D341Med (cell line): ENCODE measurements around the gene ULK1.
"Not testable (repeated sequence)": the region's sequence is repeated elsewhere in the genome, so short reads cannot be mapped to it uniquely, and the experiment has no call there.

Experiments used
- DNase-seq: peaks from one replicate; pipeline ENCODE4 v3.0.0; 2012; ENCODE audit warnings: low spot score

Gene ULK1

GRCh38 chr12:131943389-131943788 lies 49.0 kb downstream of the ULK1 start:
- DNase-seq: no peak

DNA sequence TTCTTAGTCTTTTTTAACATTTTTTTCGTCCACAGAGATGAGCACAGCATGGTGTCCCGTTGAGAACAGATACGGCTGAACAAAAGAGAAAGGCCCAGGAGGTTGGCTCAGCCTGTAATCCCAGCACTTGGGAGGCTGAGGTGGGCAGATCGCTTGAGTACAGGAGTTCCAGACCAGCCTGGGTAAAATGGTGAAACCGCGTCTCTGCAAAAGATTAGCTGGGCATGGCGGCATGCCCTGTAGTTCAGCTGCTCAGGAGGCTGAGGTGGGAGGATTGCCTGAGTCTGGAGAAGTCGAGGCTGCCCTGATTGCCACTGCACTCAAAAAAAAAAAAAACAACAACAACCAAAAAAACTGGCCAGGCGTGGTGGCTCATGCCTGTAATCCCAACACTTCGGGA lies 49.5 kb downstream of the ULK1 start:
- no peak for DNase-seq

GRCh38 chr12:131944601-131945251 lies 50.3 kb downstream of the ULK1 start:
- DNase-seq: peak; percentile 37

GRCh38 chr12:131946757-131947156 lies 52.3 kb downstream of the ULK1 start:
- no peak for DNase-seq

DNA sequence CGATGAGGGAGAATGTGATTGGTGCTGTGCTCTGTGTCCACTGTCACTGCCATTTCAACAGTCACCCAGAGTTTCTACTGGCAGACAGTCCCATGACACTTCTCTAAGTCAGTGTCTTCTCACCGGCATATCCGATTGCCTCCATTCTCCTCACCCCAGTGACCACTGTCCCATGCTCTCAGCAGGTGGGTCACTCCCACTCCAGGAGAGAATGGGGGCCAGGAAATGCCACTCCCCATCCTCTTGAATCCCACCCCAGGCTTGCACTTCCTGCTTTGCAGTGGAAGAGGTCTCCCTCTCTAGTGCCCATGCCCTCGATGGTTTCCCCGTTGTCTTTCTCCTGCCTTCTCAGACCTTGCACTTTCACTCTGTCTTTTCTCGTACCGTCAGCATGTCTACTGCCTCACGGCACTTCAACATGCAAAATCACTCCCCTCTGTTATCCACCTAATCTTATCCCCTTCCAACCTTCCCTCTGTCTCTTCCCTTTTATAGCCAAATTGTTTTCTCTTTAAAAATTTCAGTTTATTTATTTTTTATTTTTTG lies 53.1 kb downstream of the ULK1 start:
- no peak for DNase-seq

- no peak for DNase-seq
Observed at GRCh38 chr12:131948166-131948712, 53.8 kb downstream of the ULK1 start.

GRCh38 chr12:131948713-131949430 lies 54.5 kb downstream of the ULK1 start:
- not testable (repeated sequence) for DNase-seq

DNA sequence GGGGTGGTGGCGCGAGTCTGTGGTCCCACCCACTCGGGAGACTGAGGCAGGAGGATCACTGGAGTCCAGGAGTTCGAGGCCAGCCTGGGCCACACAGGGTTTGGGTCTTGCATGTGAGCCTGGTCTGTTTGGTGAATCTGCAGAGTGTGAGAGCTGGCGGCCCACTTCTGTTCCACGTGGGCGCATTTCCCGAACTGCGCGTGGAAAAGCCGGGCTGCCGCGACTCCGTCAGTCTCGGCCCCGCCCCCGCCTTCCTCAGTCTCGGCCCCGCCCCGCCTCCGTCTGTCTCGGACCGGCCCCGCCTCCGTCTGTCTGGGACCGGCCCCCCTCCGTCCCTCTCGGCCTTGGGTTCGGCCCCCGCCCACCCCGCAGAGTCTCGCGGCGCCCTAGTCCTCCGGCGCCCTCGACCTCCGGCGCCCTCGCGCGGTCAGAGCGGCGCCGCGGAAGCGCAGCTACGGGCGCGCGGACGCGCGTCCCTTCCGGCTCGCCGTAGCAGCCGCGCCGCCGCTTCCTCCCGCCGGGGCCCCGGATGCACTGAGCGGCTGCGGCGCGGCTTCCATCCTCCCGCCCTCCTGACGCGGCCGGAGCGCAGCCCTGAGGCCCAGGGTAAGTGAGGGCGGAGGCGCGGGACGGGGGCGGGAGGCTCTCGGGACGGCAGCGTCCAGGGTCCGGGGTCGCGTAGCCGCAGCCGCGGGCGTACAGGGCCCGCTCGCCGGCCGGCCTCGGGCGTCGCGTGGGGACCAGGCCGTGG lies 55.2 kb downstream of the ULK1 start, which contains the start of gene EP400:
Gene EP400, plus strand, starts transcription at position 512 of the 751 bp plus-strand sequence. CDS start 10,678 bp downstream, outside the sequence.
- peak; percentile 98 for DNase-seq

- DNase-seq: peak; percentile 76
Observed at GRCh38 chr12:131950182-131950913, 55.9 kb downstream of the ULK1 start.

GRCh38 chr12:131953810-131954209 lies 59.4 kb downstream of the ULK1 start:
- not testable (repeated sequence) for DNase-seq

DNA sequence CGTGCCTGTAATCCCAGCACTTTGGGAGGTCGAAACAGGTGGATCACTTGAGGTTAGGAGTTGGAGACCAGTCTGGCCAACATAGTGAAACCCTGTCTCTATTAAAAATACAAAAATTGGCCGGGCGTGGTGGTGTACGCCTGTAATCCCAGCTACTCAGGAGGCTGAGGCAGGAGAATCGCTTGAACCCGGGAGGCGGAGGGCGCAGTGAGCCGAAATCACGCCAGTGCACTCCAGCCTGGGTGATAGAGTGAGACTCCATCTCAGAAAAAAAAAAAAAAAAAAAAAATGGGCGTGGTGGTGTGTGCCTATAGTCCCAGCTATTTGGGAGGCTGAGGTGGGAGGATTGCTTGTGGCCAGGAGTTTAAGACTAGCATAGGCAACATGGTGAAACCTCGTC lies 60.0 kb downstream of the ULK1 start:
- DNase-seq: not testable (repeated sequence)

DNA sequence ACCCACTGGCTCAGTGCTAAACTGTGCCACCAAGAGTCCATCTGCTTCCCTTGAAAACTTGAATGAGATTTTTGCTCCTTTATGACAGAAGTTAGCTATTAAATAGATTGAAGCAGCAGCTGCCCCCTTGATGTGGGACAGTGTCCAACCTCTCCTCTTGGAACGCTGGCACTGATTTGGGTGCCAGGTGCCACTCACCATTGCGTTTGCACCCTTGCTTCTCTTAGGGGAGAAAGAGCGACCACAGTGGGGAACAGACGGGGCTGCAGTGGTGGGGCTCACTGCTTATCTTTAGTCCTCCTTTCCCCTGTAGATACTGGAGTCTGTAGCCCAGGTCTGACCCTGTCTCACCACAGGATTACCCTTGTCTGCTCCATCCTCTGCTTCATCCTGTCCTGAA lies 64.7 kb downstream of the ULK1 start:
- DNase-seq: no peak

GRCh38 chr12:131959641-131960589 lies 65.5 kb downstream of the ULK1 start:
- DNase-seq: no peak

GRCh38 chr12:131960590-131961325 lies 66.3 kb downstream of the ULK1 start:
- not testable (repeated sequence) for DNase-seq

DNA sequence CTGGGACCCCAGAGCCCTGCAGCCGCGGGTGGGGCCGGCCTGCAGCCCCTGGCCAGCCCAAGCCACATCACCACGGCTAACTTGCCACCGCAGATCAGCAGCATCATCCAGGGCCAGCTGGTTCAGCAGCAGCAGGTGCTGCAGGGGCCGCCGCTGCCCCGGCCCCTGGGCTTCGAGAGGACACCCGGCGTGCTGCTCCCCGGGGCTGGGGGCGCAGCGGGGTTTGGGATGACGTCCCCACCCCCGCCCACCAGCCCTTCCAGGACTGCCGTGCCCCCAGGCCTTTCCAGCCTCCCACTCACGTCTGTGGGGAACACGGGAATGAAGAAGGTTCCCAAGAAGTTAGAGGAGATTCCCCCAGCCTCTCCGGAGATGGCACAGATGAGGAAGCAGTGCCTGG lies 66.9 kb downstream of the ULK1 start:
- DNase-seq: not testable (repeated sequence)

GRCh38 chr12:131962069-131962468 lies 67.6 kb downstream of the ULK1 start:
- no peak for DNase-seq

DNA sequence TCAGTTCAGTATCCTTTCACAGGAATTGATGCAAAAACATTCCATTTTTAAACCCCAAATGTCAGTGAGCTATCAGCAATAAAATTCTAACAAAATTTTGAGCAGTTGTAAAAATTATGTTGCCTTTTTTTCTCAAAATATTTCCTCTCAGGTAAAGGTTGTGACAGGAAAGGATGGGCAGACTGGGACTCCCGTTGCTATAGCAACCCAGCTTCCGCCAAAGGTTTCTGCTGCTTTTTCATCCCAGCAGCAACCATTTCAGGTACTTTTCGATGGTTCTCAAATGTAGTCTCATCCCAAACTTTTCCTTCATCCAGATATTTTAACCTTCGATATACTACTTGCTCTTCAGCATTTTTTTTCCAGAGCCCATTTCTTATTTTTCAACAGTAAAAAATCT lies 69.0 kb downstream of the ULK1 start:
- DNase-seq: no peak

GRCh38 chr12:131965073-131965472 lies 70.7 kb downstream of the ULK1 start:
- DNase-seq: no peak

DNA sequence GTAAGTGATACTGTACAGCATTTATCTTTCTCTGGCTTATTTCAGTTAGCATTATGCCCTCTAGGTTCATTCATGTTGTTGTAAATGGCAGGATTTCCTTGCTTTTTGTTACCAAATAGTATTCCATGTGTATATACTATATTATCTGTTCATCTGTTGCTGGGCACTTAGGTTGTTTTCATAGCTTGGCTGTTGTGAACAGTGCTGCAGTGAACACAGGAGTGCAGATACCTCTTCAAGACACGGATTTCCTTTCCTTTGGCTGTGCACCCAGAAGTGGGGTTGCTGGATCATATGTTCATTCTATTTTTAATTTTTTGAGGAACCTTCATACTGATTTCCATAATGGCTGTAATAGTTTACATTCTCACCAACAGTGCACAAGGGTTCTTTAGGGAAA lies 76.8 kb downstream of the ULK1 start:
- DNase-seq: no peak
